RWPE1 (cell line): ENCODE data around the gene PRMT1.

Source experiments
- CTCF ChIA-PET: fragments of 350-600 bp; sonication (Branson Sonifier 250); formaldehyde crosslinking; extraction: SDS; loops from one replicate; lab custom pipeline; 2021; lab: Yijun Ruan, JAX
- POLR2A ChIA-PET: fragments of 400-600 bp; formaldehyde crosslinking; extraction: SDS; loops from one replicate; lab custom pipeline; 2020; ENCODE audit warnings: antibody characterized with exemption; ENCODE audit not compliant: low non-redundant PET; lab: Yijun Ruan, JAX
- DNase-seq: peaks from one replicate; pipeline ENCODE4 v3.0.0; 2012; ENCODE audit warnings: low spot score
- H3K27ac ChIP-seq: fragments of 450-650 bp; 2 replicates; pipeline ENCODE4 v1.5.1; 2017
- TF ChIP-seq, protein P1 (sequence below): fragments of 450-650 bp; conservative IDR thresholded peaks from 2 replicates; pipeline ENCODE4 v1.5.1; 2017; ENCODE audit warnings: low read depth, mild to moderate bottlenecking

PRMT1 gene

DNA sequence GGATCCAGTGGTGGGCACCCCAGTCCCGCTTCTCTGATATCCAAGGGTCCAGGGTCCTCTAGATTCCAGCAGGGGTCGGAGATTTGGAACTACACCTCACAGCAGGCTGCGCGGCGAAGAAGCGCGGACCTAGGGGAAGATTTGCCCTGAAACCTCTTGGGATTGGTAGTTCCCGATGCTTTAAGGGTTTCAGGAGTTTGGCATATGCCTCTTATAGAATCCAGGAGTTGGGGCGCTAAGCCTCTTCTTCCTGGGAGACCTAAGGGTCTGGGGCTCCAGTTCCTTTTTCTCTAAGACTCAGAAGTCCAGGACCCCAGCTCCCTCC, 11.0 kb upstream of the PRMT1 start:
- DNase-seq = peak; percentile 50
- peak overlapping the region; percentile 97 for H3K27ac ChIP-seq
- ChIA-PET CTCF (interaction anchor here (0.7 kb wide), 1 partner anchor 95 kb away, joined by 3 read pairs; no protein-coding TSS in a partner anchor), POLR2A (no interaction called here)
- TF ChIP-seq, protein P1, sequence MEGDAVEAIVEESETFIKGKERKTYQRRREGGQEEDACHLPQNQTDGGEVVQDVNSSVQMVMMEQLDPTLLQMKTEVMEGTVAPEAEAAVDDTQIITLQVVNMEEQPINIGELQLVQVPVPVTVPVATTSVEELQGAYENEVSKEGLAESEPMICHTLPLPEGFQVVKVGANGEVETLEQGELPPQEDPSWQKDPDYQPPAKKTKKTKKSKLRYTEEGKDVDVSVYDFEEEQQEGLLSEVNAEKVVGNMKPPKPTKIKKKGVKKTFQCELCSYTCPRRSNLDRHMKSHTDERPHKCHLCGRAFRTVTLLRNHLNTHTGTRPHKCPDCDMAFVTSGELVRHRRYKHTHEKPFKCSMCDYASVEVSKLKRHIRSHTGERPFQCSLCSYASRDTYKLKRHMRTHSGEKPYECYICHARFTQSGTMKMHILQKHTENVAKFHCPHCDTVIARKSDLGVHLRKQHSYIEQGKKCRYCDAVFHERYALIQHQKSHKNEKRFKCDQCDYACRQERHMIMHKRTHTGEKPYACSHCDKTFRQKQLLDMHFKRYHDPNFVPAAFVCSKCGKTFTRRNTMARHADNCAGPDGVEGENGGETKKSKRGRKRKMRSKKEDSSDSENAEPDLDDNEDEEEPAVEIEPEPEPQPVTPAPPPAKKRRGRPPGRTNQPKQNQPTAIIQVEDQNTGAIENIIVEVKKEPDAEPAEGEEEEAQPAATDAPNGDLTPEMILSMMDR = no peak

DNA sequence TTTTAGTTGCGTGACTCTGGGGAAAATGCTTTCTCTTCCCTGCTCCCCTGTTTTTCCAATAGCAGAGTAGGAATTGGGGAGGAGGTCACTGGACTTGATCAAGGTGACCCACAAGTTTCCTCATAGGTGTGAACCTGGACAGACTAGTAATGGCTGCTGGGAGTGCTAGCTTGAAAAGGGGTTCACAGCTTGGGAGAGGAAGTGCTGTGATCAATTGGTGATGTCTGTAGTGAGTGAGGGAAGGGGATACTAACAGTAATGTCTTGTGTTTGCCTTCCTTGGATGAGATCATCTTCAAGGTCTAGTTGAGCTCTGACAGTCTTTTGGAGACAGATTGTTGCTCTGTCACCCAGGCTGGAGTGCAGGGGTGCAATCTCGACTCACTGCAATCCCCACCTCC, 9.6 kb upstream of the PRMT1 start:
- POLR2A ChIA-PET = no interaction called here
- TF ChIP-seq, protein P1 = no peak
- CTCF ChIA-PET = no interaction called here
- no peak for DNase-seq
- no peak overlapping the region for H3K27ac ChIP-seq

DNA sequence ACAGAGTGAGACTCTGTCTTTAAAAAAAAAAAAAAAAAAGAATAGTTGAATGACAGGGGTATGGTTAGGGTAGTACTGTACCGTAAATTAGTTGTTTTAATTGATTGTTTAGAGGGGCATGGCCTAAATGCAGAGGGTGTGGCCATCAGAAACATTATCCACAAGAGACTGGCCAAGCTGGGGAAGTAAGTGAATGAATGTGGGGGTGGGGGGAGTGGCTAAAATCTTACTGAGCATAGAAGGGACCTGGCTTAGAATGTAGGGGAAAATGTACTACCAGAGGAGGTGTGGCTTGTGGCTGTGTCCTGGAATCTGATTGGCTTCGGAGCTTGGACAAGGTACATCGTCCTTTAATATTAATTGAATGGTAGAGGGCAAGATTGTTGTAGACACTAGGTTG, 7.6 kb upstream of the PRMT1 start:
- ChIA-PET CTCF (interaction anchor here (0.6 to 0.7 kb wide), 3 partner anchors 11 to 124 kb away, joined by 3 to 4 read pairs (median 3); no protein-coding TSS in a partner anchor), POLR2A (no interaction called here)
- H3K27ac ChIP-seq = peak overlapping the region; percentile 13; the same call in 1 of the 2 replicates
- no peak for DNase-seq
- TF ChIP-seq, protein P1 = no peak

DNA sequence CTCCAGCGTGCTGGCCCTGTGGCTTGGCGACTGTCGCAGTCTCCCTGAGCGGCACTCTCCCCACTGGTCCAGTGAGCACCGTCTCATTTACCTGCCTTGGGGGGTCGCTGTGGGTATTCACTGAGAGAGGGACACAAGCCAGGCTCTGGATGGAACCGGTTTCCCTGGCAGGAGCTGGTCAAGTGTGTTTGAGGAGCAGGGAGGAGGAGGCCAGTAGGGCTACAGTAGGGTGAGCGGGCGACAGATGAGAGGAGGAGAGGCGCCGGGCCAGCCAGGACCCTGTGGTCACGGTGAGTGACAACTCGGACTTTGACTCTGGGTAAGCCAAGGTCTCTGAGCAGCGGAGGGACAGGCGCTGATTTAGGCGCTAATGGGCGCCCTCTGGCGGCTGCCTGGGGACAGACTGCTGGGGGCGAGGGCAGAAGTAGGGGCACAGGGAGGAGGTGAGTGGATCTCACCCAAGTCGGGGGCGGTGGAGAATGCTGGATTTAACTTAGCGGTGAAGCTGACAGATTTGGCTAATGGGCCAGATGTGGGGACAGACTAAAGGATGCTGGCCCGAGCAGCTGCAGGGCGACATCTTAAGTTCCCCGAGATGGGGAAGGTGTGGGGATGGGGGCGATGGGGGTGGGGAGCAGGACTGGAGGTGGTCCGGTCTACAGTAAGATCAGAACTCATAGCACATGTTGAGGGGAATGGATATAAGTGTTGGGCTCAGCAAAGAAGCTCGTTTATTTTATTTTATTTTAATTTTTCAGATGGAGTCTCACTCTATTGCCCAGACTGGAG, 4.7 kb upstream of the PRMT1 start:
- POLR2A ChIA-PET = interaction anchor here (0.5 kb wide), 1 partner anchor 221 kb away, joined by 6 read pairs; no protein-coding TSS in a partner anchor
- CTCF ChIA-PET = interaction anchor here (0.5 to 1.4 kb wide), 10 partner anchors 9 to 1640 kb away, joined by 3 to 5 read pairs (median 4); no protein-coding TSS in a partner anchor
- peak overlapping the region; percentile 69 for H3K27ac ChIP-seq
- DNase-seq = peak; percentile 73
- TF ChIP-seq, protein P1 = peak; percentile 91

DNA sequence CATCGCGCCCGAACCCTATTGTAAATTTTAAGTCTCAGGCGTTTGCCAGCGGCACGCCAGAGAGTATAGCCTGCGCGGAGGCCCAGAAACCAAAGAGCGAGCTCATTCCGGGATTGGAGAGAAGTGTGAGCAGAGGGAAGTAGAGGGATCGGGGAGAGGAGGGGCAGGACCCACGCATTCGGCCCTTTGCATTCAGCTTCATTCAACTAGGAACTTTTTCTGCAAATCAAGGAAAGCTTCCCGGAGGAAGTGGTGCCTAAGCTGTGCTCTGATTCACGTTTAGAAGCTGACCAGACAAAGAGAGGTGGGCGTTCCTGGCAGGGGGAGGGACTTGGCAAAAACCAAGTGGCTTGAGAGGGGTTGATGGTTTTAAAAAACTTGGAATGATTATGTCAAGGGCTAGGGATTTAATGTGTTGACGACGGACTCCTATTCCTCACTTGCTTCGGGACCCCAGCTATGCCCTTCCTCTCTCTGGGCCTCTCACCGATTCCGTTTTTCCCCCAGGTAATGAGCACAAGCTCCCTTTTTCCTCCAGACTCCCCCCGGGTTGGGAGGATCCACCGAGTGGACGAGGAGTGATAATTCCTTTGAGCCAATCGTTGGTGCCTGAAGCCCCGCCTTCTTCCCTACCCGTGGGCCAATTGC, 811 bp upstream of the PRMT1 start:
- peak; percentile 87 for DNase-seq

More for the DNA sequence above, 811 bp upstream of the PRMT1 start:
- H3K27ac ChIP-seq = peak overlapping the region; percentile 88
- TF ChIP-seq, protein P1 = no peak
- POLR2A ChIA-PET = interaction anchor here (0.6 to 1.8 kb wide), 4 partner anchors 33 to 91 kb away, joined by 4 to 6 read pairs (median 6); partner anchors contain the start of genes AP2A1 and SCAF1
- CTCF ChIA-PET = interaction anchor here (0.6 to 0.7 kb wide), 4 partner anchors 19 to 193 kb away, joined by 3 to 5 read pairs (median 4); no protein-coding TSS in a partner anchor
